ENCODE data around the gene DMD.
"Not testable (repeated sequence)": the region's sequence is repeated elsewhere in the genome, so short reads cannot be mapped to it uniquely, and the experiment has no call there.

Gene DMD

GRCh38 chrX:32591589-32591988 is 619.8 kb downstream of the DMD start:
- DNase-seq = no peak

GRCh38 chrX:32582729-32583128 is 628.6 kb downstream of the DMD start:
- DNase-seq = no peak

- no peak for DNase-seq
These were observed 634.5 kb downstream of the DMD start for GRCh38 chrX:32576885-32577284.

- DNase-seq = no peak
These were observed 638.7 kb downstream of the DMD start for GRCh38 chrX:32572644-32573043.

GRCh38 chrX:32571579-32571978 is 639.8 kb downstream of the DMD start:
- no peak for DNase-seq

GRCh38 chrX:32562261-32562660 is 649.1 kb downstream of the DMD start:
- no peak for DNase-seq

- no peak for DNase-seq
These were observed 666.2 kb downstream of the DMD start for GRCh38 chrX:32545101-32545500.

- DNase-seq = no peak
These were observed 672.8 kb downstream of the DMD start for GRCh38 chrX:32538554-32538953.

- no peak for DNase-seq
These were observed 677.5 kb downstream of the DMD start for GRCh38 chrX:32533848-32534247.

- no peak for DNase-seq
These were observed 679.1 kb downstream of the DMD start for GRCh38 chrX:32532262-32532661.

- DNase-seq = no peak
These were observed 680.4 kb downstream of the DMD start for GRCh38 chrX:32530802-32531403.

GRCh38 chrX:32528451-32528850 is 682.9 kb downstream of the DMD start:
- DNase-seq = not testable (repeated sequence)

- no peak for DNase-seq
These were observed 686.1 kb downstream of the DMD start for GRCh38 chrX:32525234-32525633.

GRCh38 chrX:32524385-32524784 is 687.0 kb downstream of the DMD start:
- DNase-seq = no peak

- DNase-seq = no peak
These were observed 690.6 kb downstream of the DMD start for GRCh38 chrX:32520789-32521188.

GRCh38 chrX:32514986-32515385 is 696.4 kb downstream of the DMD start:
- DNase-seq = no peak

- no peak for DNase-seq
These were observed 709.7 kb downstream of the DMD start for GRCh38 chrX:32501606-32502005.

GRCh38 chrX:32496671-32497070 is 714.7 kb downstream of the DMD start:
- DNase-seq = no peak

- DNase-seq = no peak
These were observed 715.5 kb downstream of the DMD start for GRCh38 chrX:32495855-32496254.

GRCh38 chrX:32489125-32489524 is 722.2 kb downstream of the DMD start:
- DNase-seq = no peak

GRCh38 chrX:32483534-32484136 is 727.7 kb downstream of the DMD start:
- no peak for DNase-seq

- DNase-seq = no peak
These were observed 731.3 kb downstream of the DMD start for GRCh38 chrX:32480019-32480418.

GRCh38 chrX:32472364-32472763 is 739.0 kb downstream of the DMD start:
- no peak for DNase-seq

GRCh38 chrX:32455704-32456103 is 755.6 kb downstream of the DMD start:
- no peak for DNase-seq
